CD4-positive, alpha-beta memory T cell (primary cell): ENCODE data around the gene ERLIN1. TPM values are rescaled to one million over a fixed set of nuclear protein-coding genes. Genes with fewer than 3 reads are reported as not detected.

Experiments used
- CTCF ChIA-PET: fragments of 350-600 bp; sonication (Branson Sonifier 250); formaldehyde crosslinking; loops from one replicate; lab custom pipeline; 2021; ENCODE audit warnings: inconsistent platforms; ENCODE audit not compliant: partially characterized antibody; lab: Charles Lee
- POLR2A ChIA-PET: fragments of 350-600 bp; sonication (Branson Sonifier 250); formaldehyde crosslinking; loops from one replicate; lab custom pipeline; 2021; ENCODE audit not compliant: partially characterized antibody; lab: Charles Lee
- DNase-seq, 5 donors: peaks; one replicate each; pipeline versions ENCODE4 v3.0.0 to v3.0.0-alpha.2; 2020 to 2022; ENCODE audit warnings: mixed read lengths in 1 of 5
- H3K27ac ChIP-seq: one replicate; pipeline ENCODE4 v1.7.0; 2013; ENCODE audit warnings: low read depth, low read length
- H3K27me3 ChIP-seq: 2 replicates; pipeline ENCODE4 v1.7.0; 2013; ENCODE audit warnings: mild to moderate bottlenecking, low read length, moderate library complexity; ENCODE audit not compliant: insufficient read depth
- H3K36me3 ChIP-seq: 2 replicates; pipeline ENCODE4 v1.7.0; 2013; ENCODE audit warnings: mild to moderate bottlenecking, low read length, moderate library complexity; ENCODE audit not compliant: insufficient read depth
- H3K4me1 ChIP-seq: 2 replicates; pipeline ENCODE4 v1.7.0; 2013; ENCODE audit warnings: mild to moderate bottlenecking, low read length, moderate library complexity; ENCODE audit not compliant: insufficient read depth
- H3K4me3 ChIP-seq, 2 donors: one replicate each; pipeline ENCODE4 v1.7.0; 2013; ENCODE audit warnings: low read length in 2 of 2, mild to moderate bottlenecking in 1 of 2
- H3K9me3 ChIP-seq, 2 donors: one replicate each; pipeline ENCODE4 v1.7.0; 2013; ENCODE audit warnings: low read length in 2 of 2, control low read depth in 1 of 2; ENCODE audit not compliant: control insufficient read depth in 1 of 2
- H3K27ac Mint-ChIP-seq, 7 donors: one replicate each; pipeline ENCODE4 v1.8.0; 2020 to 2021; ENCODE audit warnings: mixed read lengths in 7 of 7, mild to moderate bottlenecking in 6 of 7, inconsistent platforms in 3 of 7, moderate library complexity in 3 of 7
- H3K27me3 Mint-ChIP-seq, 2 donors: one replicate each; pipeline ENCODE4 v1.8.0; 2020 to 2021; ENCODE audit warnings: mixed read lengths in 2 of 2
- H3K36me3 Mint-ChIP-seq, 2 donors: one replicate each; pipeline ENCODE4 v1.8.0; 2020 to 2021; ENCODE audit warnings: mixed read lengths in 2 of 2, inconsistent platforms in 1 of 2, mild to moderate bottlenecking in 1 of 2
- H3K4me1 Mint-ChIP-seq, 4 donors: one replicate each; pipeline ENCODE4 v1.8.0; 2020 to 2021; ENCODE audit warnings: mixed read lengths in 4 of 4, mild to moderate bottlenecking in 1 of 4
- H3K4me3 Mint-ChIP-seq, 8 donors: one replicate each; pipeline ENCODE4 v1.8.0; 2020 to 2021; ENCODE audit warnings: mixed read lengths in 8 of 8, mild to moderate bottlenecking in 7 of 8, moderate library complexity in 6 of 8, inconsistent platforms in 3 of 8
- H3K9me3 Mint-ChIP-seq, 8 donors: one replicate each; pipeline ENCODE4 v1.8.0; 2020 to 2021; ENCODE audit warnings: mixed read lengths in 8 of 8, mild to moderate bottlenecking in 5 of 8, inconsistent platforms in 3 of 8, moderate library complexity in 1 of 8
- intact Hi-C: fragments of 100-400 bp; cut with micrococcal nuclease; formaldehyde crosslinking; loops from one replicate; pipeline ENCODE4 v1.15.1; 2023
- polyA plus RNA-seq, 2 donors: library from polyadenylated mRNA; unstranded; fragments of 300-500 nt; fragmentation: Illumina TruSeq; gene quantifications; one replicate each; pipeline ENCODE4 v1.2.3, GENCODE V29; 2021
- total RNA-seq, 2 experiments: library from RNA; stranded (reverse); gene quantifications; one replicate each; pipeline ENCODE4 v1.2.3, GENCODE V29; 2021

Gene ERLIN1
- total and polyA plus RNA-seq, 4 experiments from 2014 or later = 7.2 to 15.9 (median 12.0) TPM

DNA sequence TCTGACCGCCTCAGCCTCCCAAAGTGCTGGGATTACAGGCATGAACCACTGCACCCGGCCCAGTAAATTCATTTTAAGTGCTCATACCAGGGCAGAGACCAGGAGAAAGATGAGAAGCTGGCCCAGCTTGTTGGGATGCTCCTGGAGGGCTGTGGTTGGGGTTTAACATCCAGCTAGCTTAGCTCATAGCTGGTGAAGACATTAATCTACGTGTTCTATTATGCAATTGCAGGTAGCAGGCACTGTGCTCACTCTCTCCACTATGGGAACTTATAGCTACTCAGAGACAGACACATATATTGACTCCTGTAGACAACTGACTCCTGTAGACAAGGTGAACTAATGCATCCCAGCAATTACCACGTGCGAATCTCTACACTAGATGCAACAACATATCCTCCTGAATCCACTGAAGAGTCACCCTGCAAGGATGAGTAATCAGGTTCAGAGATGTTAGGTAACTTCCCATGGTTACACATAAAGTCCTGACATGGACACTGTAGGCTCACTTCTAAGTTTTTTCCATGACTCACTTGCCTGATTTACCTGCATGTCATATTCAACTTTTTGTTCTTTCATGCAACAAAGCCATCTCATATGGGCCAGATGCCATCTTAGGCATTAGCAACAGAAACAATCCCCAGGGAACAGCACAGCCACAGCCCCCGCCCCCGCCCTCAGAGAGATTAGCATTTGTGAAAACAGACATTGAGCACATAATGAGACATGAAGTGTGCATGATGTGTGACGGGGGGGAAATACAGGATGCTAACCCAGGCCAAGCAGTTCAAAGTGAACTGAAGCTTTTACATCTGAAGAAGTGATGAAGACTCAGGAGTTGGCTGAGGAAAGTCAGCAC lies 37.2 kb downstream of the ERLIN1 start:
- Mint-ChIP-seq H3K27ac (peak overlapping the region in 1 of 7 donors; percentile 37), H3K27me3 (peaks cover 0 to 3% of the 10 kb centered on the region in 2 donors), H3K9me3 (no peaks in the 10 kb centered on the region), H3K4me3 (no peak overlapping the region), H3K4me1 (no peaks in the 10 kb centered on the region), H3K36me3 (peaks cover 37 to 42% of the 10 kb centered on the region in 2 donors)
- Histone ChIP-seq H3K27me3 (no peaks in the 10 kb centered on the region), H3K36me3 (peaks cover 24% of the 10 kb centered on the region), H3K27ac (no peak overlapping the region), H3K4me3 (no peak overlapping the region), H3K4me1 (no peaks in the 10 kb centered on the region), H3K9me3 (no peaks in the 10 kb centered on the region)
- ChIA-PET CTCF (no interaction called here), POLR2A (no interaction called here)
- no peak for DNase-seq
- intact Hi-C loops = no loop called here

DNA sequence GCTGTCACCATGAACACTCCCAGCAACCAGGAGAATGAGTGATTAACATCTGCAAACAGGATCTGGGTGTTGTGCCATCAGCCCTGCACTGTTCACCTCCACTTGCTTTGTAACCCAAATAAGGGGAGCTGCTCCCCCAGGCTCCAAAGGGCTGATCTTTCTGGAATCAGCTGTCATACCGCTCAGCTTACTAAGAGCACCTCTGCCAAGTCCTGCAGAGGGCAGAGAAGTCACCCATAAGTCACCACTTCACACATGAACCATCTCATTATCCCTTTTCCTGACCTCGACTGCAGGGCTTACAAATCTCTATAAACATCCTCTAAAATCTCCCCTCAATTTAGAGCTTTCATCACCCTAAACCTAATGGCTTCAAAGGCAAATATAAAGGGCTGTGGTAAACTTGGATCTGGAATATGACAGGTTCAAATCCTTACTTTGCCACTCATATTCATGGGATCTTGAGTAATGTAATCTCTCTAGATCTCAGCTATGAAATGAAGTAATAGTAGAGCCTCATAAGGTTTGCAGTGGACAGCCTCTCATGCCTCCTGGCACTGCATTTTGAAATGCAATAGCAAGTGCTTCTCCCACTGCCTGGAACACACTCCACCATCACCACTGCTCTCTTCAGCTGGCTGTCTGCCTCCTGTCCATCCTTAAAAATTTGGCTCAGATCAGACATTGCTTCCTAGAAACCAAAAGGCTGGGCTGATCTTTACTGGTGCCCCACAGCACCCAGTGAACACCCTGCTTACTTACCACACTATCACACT lies 38.8 kb downstream of the ERLIN1 start:
- peaks cover 11% of the 10 kb centered on the region for H3K36me3 ChIP-seq
- POLR2A ChIA-PET = no interaction called here
- no peaks in the 10 kb centered on the region for H3K4me1 ChIP-seq
- intact Hi-C loops = no loop called here
- H3K4me3 Mint-ChIP-seq = no peak overlapping the region
- no peak for DNase-seq
- no peaks in the 10 kb centered on the region for H3K27me3 ChIP-seq
- H3K27me3 Mint-ChIP-seq = peaks cover 0 to 3% of the 10 kb centered on the region in 2 donors
- H3K9me3 Mint-ChIP-seq = no peaks in the 10 kb centered on the region
- no peak overlapping the region for H3K4me3 ChIP-seq
- no peak overlapping the region for H3K27ac ChIP-seq
- peaks cover 25 to 29% of the 10 kb centered on the region in 2 donors for H3K36me3 Mint-ChIP-seq
- H3K4me1 Mint-ChIP-seq = no peaks in the 10 kb centered on the region
- no peaks in the 10 kb centered on the region for H3K9me3 ChIP-seq
- CTCF ChIA-PET = no interaction called here
- H3K27ac Mint-ChIP-seq = no peak overlapping the region

DNA sequence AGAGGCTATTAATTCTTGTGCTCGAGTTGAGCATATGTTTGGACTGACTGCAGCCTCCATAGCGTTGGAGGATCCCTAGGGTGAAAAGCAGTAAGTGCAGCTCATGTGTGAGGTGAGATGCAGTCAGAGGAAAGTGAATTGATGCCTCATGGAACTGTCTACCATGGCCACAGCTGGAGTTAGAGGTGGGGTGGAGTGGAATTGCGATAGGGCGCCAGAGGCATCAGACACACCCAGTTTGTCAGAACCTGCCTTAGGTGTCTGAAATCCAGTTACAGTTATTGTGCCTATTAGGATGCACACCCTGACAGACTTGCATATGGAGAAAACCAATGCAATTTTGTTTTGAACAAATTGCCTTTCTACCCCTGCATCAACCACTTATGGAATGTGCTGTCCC lies 39.4 kb downstream of the ERLIN1 start:
- H3K27ac Mint-ChIP-seq = peak overlapping the region in 1 of 7 donors; percentile 17
- H3K4me1 Mint-ChIP-seq = no peaks in the 10 kb centered on the region
- Histone ChIP-seq H3K27ac (no peak overlapping the region), H3K36me3 (peaks cover 9% of the 10 kb centered on the region), H3K4me3 (no peak overlapping the region), H3K9me3 (no peaks in the 10 kb centered on the region), H3K4me1 (no peaks in the 10 kb centered on the region), H3K27me3 (no peaks in the 10 kb centered on the region)
- H3K9me3 Mint-ChIP-seq = no peaks in the 10 kb centered on the region
- ChIA-PET POLR2A (no interaction called here), CTCF (no interaction called here)
- no peak for DNase-seq
- peaks cover 0 to 3% of the 10 kb centered on the region in 2 donors for H3K27me3 Mint-ChIP-seq
- H3K4me3 Mint-ChIP-seq = no peak overlapping the region
- intact Hi-C loops = no loop called here
- peaks cover 19 to 22% of the 10 kb centered on the region in 2 donors for H3K36me3 Mint-ChIP-seq

DNA sequence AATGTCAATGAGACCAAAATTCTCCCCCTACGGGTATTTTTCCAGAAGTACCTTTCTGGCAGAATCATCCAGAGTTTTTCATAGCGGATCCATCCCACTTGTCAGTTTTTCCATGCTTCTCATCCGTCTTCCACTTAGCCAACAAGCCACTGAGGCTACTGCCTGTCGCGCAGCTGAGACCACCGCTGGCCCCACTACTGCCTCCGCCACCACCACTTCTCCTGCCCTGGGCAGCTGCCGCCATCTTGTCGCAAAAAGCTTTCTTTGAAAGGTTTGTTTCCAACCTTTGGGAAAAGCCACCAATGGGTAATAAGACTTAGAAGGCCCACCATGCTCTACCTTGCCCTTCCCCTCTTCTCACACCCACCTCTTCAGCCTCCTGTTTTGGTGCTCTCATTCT lies 42.1 kb downstream of the ERLIN1 start:
- Mint-ChIP-seq H3K27me3 (peaks cover 1 to 11% of the 10 kb centered on the region in 2 donors), H3K36me3 (peaks cover 0 to 2% of the 10 kb centered on the region in 2 donors), H3K27ac (no peak overlapping the region), H3K4me3 (no peak overlapping the region), H3K4me1 (no peaks in the 10 kb centered on the region), H3K9me3 (peaks cover 0 to 2% (median 0%) of the 10 kb centered on the region in 8 donors)
- POLR2A ChIA-PET = no interaction called here
- CTCF ChIA-PET = no interaction called here
- Histone ChIP-seq H3K9me3 (no peaks in the 10 kb centered on the region), H3K27ac (no peak overlapping the region), H3K36me3 (no peaks in the 10 kb centered on the region), H3K4me1 (no peaks in the 10 kb centered on the region), H3K4me3 (no peak overlapping the region), H3K27me3 (no peaks in the 10 kb centered on the region)
- intact Hi-C loops = no loop called here
- DNase-seq = no peak

DNA sequence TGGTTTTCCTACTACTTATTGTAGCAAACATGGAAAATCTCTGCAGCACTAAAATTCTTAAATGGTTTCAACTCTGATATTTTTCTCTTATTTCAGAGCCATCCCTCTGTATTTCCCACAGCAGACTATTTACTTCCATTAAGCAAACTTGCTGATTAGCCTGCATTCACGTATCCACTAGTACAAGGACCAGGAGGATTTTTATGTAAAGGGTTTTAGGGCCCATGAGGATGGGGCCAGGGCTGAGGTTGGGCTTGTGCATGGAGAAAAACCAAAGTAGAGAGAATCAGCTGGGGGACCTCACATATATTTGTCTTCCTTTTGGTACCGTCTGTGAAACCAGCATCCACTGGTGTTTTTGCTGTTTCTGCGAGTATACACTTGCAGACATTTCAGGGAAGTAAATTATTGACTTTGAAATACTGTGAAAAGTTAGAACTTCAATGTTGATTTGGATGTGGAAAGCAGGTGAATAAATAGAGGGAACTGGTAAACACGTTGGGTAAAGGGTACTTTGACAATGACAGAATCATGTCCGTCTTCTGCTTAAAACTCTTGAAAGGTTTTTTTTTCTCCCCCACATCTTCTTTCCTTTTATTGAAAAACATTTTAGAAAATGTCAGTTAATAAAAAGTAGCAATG lies 44.3 kb downstream of the ERLIN1 start:
- Histone ChIP-seq H3K4me3 (no peak overlapping the region), H3K27me3 (no peaks in the 10 kb centered on the region), H3K9me3 (no peaks in the 10 kb centered on the region), H3K27ac (no peak overlapping the region), H3K4me1 (no peaks in the 10 kb centered on the region), H3K36me3 (no peaks in the 10 kb centered on the region)
- Mint-ChIP-seq H3K36me3 (no peaks in the 10 kb centered on the region), H3K27me3 (peaks cover 3 to 13% of the 10 kb centered on the region in 2 donors), H3K27ac (no peak overlapping the region), H3K4me3 (no peak overlapping the region), H3K4me1 (no peaks in the 10 kb centered on the region), H3K9me3 (peaks cover 0 to 2% (median 0%) of the 10 kb centered on the region in 8 donors)
- ChIA-PET POLR2A (no interaction called here), CTCF (no interaction called here)
- DNase-seq = no peak
- intact Hi-C loops = no loop called here

DNA sequence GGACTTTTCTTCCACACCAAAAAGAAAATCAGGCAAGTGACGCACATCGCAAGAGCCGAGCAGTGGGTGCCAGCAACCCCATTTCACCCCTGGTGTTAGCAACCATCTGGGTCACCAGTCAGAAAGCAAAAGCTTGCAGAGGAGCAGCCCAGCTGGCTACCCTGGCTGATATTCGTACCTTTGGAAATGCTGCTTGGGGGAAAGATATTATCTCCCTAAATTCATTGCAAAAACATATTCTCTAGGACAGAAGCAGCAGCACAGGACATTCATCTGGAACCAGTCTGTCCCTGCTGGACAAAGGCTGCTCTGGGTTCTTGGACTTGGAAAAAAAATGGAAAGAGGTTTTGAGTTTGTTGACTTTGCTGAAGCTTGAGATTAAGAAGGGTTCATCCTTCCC lies 45.8 kb downstream of the ERLIN1 start:
- CTCF ChIA-PET = no interaction called here
- Mint-ChIP-seq H3K27me3 (peaks cover 5 to 16% of the 10 kb centered on the region in 2 donors), H3K9me3 (peaks cover 0 to 8% (median 3%) of the 10 kb centered on the region in 8 donors), H3K36me3 (no peaks in the 10 kb centered on the region), H3K4me3 (no peak overlapping the region), H3K27ac (no peak overlapping the region), H3K4me1 (no peaks in the 10 kb centered on the region)
- H3K36me3 ChIP-seq = no peaks in the 10 kb centered on the region
- no peak overlapping the region for H3K27ac ChIP-seq
- H3K4me1 ChIP-seq = no peaks in the 10 kb centered on the region
- H3K27me3 ChIP-seq = no peaks in the 10 kb centered on the region
- H3K9me3 ChIP-seq = no peaks in the 10 kb centered on the region
- H3K4me3 ChIP-seq = no peak overlapping the region
- intact Hi-C loops = no loop called here
- POLR2A ChIA-PET = no interaction called here
- DNase-seq = no peak

DNA sequence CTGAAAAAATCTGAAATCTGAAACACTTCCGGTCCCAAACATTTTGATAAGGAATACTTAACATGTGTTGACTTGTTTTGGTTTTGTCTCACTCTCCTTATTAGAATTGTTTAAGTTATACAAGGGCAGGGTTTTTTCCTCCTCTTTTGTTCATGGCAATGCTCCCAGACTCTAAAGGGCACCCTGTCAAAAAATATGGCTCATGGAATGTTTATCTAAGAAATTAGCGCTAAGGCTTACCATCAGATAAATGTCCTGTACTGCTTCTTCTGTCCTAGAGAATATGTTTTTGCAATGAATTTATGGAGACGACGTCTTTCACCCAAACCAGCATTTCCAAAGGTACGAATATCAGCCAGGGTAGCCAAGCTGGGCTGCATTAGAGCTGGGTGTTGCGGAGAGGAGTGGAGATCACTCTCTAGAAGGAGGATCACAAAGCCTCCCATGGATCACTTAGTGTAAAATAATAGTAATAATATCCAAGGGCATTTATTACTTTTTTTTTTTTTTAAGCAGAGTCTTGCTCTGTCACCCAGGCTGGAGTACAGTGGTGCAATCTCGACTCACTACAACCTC lies 46.8 kb downstream of the ERLIN1 start:
- Histone ChIP-seq H3K36me3 (no peaks in the 10 kb centered on the region), H3K9me3 (no peaks in the 10 kb centered on the region), H3K4me3 (no peak overlapping the region), H3K4me1 (no peaks in the 10 kb centered on the region), H3K27me3 (no peaks in the 10 kb centered on the region), H3K27ac (no peak overlapping the region)
- H3K9me3 Mint-ChIP-seq = peaks cover 0 to 18% (median 7%) of the 10 kb centered on the region in 8 donors
- POLR2A ChIA-PET = no interaction called here
- H3K4me3 Mint-ChIP-seq = no peak overlapping the region
- H3K27me3 Mint-ChIP-seq = peaks cover 6 to 16% of the 10 kb centered on the region in 2 donors
- intact Hi-C loops = no loop called here
- H3K27ac Mint-ChIP-seq = no peak overlapping the region
- H3K4me1 Mint-ChIP-seq = no peaks in the 10 kb centered on the region
- H3K36me3 Mint-ChIP-seq = no peaks in the 10 kb centered on the region
- no peak for DNase-seq
- CTCF ChIA-PET = interaction anchor here (0.7 kb wide), 1 partner anchor 25 kb away, joined by 3 read pairs; no protein-coding TSS in a partner anchor
